C4-2B (cell line): Measurements from ENCODE around the gene RFESD.

ENCODE experiments used
- ZFX ChIP-seq: fragments of 450-650 bp; IDR thresholded peaks from 2 replicates; pipeline ENCODE4 v1.6.1; 2017
- TF ChIP-seq, protein P1 (sequence below): fragments of 450-650 bp; conservative IDR thresholded peaks from 2 replicates; pipeline ENCODE4 v1.5.1; 2017; ENCODE audit warnings: mild to moderate bottlenecking

DNA sequence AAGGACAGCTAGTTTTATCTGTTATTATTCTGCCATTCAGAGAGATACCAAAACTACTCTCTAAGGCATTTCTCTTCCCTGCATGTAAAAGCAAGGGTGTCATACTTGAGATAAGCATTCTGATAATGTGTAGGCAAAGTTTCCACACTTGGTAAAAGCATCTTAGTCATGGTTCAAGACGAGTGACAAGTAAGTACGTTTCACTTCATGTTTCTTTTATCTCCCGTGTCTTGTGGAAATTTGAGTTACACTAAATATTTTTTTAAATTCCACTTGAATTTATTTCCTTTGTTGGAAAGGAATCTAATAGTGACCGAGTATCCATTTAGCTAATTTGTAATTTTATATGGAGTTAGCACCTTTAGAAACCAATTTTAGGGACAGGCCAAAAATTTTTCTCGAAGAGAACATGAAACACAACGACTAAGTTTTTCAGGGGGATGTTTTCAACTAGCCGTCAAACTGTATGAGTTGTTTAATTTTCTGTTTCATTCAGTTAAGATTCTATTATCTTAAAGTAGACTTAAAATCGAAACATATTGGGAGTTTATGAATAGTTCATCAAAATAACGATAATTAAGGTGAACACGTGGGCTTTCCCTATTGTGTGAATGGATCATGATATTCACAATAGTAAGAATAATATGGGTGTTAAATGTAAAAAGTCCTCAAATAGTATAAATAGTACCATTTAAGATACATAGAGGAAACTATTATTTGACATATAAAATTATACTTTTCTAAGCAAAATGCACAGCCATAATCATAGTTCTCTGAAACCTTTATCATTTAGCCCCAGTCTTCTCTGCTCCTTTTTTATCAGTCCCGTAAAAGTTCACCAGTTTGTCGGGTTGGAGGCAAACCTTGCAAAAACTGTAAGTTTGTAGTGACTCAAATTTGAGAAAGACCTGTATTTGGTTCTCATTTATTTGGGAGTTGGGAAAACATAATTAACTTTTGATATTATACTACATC, 1.6 kb downstream of the RFESD start:
- TF ChIP-seq, protein P1, sequence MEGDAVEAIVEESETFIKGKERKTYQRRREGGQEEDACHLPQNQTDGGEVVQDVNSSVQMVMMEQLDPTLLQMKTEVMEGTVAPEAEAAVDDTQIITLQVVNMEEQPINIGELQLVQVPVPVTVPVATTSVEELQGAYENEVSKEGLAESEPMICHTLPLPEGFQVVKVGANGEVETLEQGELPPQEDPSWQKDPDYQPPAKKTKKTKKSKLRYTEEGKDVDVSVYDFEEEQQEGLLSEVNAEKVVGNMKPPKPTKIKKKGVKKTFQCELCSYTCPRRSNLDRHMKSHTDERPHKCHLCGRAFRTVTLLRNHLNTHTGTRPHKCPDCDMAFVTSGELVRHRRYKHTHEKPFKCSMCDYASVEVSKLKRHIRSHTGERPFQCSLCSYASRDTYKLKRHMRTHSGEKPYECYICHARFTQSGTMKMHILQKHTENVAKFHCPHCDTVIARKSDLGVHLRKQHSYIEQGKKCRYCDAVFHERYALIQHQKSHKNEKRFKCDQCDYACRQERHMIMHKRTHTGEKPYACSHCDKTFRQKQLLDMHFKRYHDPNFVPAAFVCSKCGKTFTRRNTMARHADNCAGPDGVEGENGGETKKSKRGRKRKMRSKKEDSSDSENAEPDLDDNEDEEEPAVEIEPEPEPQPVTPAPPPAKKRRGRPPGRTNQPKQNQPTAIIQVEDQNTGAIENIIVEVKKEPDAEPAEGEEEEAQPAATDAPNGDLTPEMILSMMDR, result no peak
- TF ChIP-seq ZFX, result no peak
